ENCODE measurements around the gene CAV1.
A peak's percentile ranks its signal among the peaks of the same experiment; 100 is the strongest.

The CAV1 gene

GRCh38 chr7:116505278-116505677 is 19.6 kb upstream of the CAV1 start:
- FAIRE-seq, result no peak

- FAIRE-seq, result no peak
Observed at GRCh38 chr7:116505823-116506222, 19.0 kb upstream of the CAV1 start.

- FAIRE-seq, result no peak
Observed at GRCh38 chr7:116509982-116510579, 14.8 kb upstream of the CAV1 start.

- peak; percentile 71 for FAIRE-seq
Observed at GRCh38 chr7:116510795-116511194, 14.0 kb upstream of the CAV1 start.

- no peak for FAIRE-seq
Observed at GRCh38 chr7:116511552-116512519, 13.0 kb upstream of the CAV1 start.

- FAIRE-seq, result no peak
Observed at GRCh38 chr7:116512520-116513188, 12.2 kb upstream of the CAV1 start.

GRCh38 chr7:116515584-116515983 is 9.3 kb upstream of the CAV1 start:
- FAIRE-seq, result no peak

- FAIRE-seq, result no peak
Observed at GRCh38 chr7:116516324-116516723, 8.5 kb upstream of the CAV1 start.

- no peak for FAIRE-seq
Observed at GRCh38 chr7:116517626-116518025, 7.2 kb upstream of the CAV1 start.

- no peak for FAIRE-seq
Observed at GRCh38 chr7:116518961-116519360, 5.9 kb upstream of the CAV1 start.

- FAIRE-seq, result no peak
Observed at GRCh38 chr7:116521046-116521664, 3.7 kb upstream of the CAV1 start.

GRCh38 chr7:116522247-116522646 is 2.6 kb upstream of the CAV1 start:
- FAIRE-seq, result no peak

- no peak for FAIRE-seq
Observed at GRCh38 chr7:116524221-116524608, 621 bp upstream of the CAV1 start.

GRCh38 chr7:116525298-116525912 is 569 bp downstream of the CAV1 start:
- no peak for FAIRE-seq

- no peak for FAIRE-seq
Observed at GRCh38 chr7:116525913-116526861, 1.4 kb downstream of the CAV1 start.

GRCh38 chr7:116526897-116527296 is 2.1 kb downstream of the CAV1 start:
- FAIRE-seq, result no peak

GRCh38 chr7:116527521-116527920 is 2.7 kb downstream of the CAV1 start:
- FAIRE-seq, result no peak

- FAIRE-seq, result no peak
Observed at GRCh38 chr7:116528008-116528789, 3.4 kb downstream of the CAV1 start.

GRCh38 chr7:116529250-116529649 is 4.4 kb downstream of the CAV1 start:
- FAIRE-seq, result no peak

GRCh38 chr7:116530107-116530820 is 5.4 kb downstream of the CAV1 start:
- no peak for FAIRE-seq

All from A204.1 (cell line).